Retinal pigment epithelial cell (primary cell): ENCODE measurements around the gene CEP44.
"Not testable (repeated sequence)": the region's sequence is repeated elsewhere in the genome, so short reads cannot be mapped to it uniquely, and the experiment has no call there.

Source experiments
- DNase-seq: peaks from one replicate; pipeline ENCODE4 v3.0.0-alpha.2; 2010; ENCODE audit warnings: low read depth
- H3K4me3 ChIP-seq: 2 replicates; pipeline ENCODE4 v1.5.1; 2011; ENCODE audit warnings: mild to moderate bottlenecking, low read length, control low read depth, moderate library complexity
- TF ChIP-seq, protein P1 (sequence below): conservative IDR thresholded peaks from 2 replicates; pipeline ENCODE4 v1.5.1; 2011; ENCODE audit warnings: low read depth, low read length, control low read depth, inconsistent platforms

Gene CEP44

DNA sequence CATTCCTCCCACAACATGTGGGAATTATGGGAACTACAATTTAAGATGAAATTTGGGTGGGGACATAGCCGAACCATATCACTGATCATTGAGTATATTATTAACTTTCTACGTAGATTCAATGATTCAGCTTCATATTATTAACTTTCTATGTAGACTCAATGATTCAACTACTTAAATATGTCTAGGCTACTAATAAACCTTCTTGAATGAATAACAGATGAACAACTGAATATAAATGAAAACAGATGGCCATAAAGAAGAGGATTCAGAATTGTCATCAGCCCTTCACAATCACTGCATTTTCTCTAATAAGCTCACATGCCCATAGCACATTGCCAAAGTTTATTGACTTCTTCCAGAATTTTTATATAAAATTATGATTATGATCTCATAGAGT lies 57.0 kb downstream of the CEP44 start:
- no peak overlapping the region for H3K4me3 ChIP-seq
- DNase-seq, result no peak
- TF ChIP-seq, protein P1, sequence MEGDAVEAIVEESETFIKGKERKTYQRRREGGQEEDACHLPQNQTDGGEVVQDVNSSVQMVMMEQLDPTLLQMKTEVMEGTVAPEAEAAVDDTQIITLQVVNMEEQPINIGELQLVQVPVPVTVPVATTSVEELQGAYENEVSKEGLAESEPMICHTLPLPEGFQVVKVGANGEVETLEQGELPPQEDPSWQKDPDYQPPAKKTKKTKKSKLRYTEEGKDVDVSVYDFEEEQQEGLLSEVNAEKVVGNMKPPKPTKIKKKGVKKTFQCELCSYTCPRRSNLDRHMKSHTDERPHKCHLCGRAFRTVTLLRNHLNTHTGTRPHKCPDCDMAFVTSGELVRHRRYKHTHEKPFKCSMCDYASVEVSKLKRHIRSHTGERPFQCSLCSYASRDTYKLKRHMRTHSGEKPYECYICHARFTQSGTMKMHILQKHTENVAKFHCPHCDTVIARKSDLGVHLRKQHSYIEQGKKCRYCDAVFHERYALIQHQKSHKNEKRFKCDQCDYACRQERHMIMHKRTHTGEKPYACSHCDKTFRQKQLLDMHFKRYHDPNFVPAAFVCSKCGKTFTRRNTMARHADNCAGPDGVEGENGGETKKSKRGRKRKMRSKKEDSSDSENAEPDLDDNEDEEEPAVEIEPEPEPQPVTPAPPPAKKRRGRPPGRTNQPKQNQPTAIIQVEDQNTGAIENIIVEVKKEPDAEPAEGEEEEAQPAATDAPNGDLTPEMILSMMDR, result no peak

DNA sequence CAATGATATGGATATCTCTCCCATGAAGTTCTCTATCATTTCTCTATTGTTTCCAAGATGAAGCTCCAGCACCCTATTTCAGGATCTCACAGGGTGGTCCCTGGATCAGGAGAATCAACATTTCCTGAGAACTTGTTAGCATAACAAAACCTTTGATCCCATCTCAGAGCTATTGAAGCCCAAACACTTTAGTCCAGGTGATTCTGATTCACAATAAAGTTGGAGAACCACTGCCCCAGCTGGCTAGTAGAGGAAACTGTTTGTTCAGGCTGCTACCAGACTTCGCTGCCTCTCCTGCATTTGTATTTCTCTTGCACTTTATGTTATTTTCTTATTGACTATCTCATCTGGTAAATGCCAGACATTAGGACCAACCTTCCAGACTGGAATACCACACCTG lies 65.4 kb downstream of the CEP44 start:
- H3K4me3 ChIP-seq, result no peak overlapping the region
- no peak for DNase-seq
- TF ChIP-seq, protein P1, result no peak

DNA sequence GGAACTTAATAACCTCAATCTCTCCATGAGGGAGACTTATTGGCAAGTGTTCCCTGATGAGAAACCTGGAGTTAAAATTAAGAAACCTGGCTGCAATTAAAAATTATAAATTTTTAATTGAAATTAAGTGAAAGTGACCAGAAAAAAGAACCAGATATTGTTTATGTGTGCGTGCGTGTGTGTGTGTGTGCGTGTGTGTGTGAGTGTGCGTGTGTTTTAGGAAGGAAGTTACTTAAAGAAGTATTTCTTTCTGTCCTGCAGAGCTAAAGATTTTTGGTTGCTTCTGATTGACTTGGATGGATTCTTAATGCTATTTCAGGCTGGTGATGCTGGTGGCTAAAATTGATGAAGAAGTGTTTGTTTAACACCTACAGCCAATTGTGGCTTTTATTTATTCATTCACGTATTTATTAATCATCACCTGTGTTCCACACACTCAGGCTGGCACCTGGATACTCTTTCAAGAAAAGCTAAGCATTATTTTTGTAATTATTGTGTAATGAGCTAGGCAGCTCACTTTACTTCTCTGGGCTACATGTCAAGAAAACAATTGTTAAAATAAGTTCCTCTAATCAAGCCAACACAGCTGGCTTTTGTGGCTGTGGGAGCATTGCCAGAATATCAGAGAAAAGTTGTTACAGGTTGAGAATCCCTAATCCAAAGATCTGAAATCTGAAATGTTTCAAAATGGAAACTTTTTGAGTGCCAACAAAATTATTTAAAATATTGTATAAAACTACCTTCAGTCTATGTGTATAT lies 68.5 kb downstream of the CEP44 start:
- H3K4me3 ChIP-seq, result no peak overlapping the region
- DNase-seq, result no peak
- TF ChIP-seq, protein P1, result no peak

DNA sequence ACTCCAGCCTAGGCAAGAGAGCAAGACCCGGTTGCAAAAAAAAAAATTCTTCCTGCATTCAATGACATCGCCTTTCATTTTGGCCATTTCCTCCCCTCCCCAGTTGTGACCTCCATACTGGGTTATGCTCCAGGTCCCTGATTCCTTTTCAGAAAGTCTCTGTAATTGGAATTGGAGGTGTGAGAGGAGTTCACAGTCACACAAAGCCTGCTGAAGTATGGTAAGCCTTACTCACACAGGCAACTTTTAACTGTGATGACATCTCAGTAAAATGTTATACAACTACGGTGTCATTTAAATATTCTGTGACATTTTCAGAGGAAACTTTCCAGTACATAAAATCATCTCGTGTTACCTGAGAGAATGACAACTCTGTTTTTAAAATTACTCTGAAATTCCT lies 73.6 kb downstream of the CEP44 start:
- H3K4me3 ChIP-seq, result no peak overlapping the region
- no peak for DNase-seq
- TF ChIP-seq, protein P1, result no peak

DNA sequence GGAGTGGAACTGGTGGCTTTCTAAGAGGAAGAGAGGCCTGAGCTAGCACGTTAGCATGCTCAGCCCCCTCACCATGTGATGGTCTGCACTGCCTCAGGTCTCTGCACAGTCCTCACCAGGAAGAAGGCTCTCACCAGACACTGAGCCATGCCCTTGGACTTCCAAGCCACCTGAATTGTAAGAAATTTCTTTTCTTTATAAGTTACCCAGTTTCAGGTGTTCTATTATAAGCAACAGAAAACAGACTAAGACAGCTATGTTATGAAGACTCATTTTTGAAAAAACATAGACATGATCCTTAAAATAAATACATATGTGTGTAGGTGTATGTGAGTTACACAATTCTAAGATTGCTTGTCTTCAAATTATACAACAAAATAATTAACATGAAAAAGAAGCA lies 74.7 kb downstream of the CEP44 start:
- TF ChIP-seq, protein P1, result no peak
- H3K4me3 ChIP-seq, result no peak overlapping the region
- DNase-seq, result no peak

DNA sequence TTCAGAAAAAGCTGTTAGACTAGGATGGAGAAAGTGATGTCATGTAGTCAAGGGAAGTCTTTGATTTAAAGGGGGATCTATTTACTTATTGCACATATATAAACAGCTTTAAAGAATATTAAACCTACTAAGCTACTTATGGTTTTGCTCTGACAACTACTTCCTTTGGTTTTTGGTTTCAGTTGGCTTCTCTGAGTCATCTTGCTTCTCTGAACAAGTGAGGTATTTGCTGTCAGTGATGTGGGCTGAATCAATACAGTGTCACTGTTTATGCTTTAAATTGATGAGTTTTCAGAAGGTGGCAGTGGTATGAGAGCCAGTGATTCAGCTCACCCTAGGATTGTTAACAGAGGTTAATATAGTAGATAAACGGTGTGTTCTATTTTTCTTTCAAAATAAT lies 75.1 kb downstream of the CEP44 start:
- no peak for DNase-seq
- TF ChIP-seq, protein P1, result no peak
- no peak overlapping the region for H3K4me3 ChIP-seq

DNA sequence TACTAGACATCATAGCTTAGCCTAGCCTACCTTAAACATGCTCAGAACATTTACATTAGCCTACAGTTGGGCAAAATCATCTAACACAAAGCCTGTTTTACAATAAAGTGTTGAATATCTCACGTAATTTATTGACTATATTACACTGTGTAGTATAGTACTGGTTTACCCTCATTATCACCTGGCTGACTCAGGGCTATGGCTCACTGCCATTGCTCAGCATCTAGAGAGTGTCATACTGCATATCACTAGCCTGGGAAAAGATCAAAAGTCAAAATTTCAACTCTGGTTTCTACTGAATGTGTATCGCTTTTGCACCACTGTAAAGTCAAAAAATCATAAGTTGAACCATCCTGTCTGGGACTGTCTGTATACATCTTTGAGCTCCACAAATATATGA lies 78.6 kb downstream of the CEP44 start:
- TF ChIP-seq, protein P1, result no peak
- DNase-seq, result no peak

DNA sequence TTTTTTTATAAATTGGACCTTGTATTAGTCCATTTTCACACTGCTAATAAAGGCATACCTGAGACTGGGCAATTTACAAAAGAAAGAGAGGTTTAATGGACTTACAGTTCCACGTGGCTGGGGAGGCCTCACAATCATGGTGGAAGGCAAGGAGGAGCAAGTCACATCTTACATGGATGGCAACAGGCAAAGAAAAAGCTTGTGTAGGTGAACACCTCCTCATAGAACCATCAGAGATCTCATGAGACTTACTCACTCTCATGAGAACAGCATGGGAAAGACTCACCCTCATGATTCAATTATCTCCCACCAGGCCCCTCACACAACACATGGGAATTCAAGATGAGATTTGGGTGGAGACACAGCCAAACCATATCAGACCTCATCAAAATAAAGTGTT lies 80.1 kb downstream of the CEP44 start:
- H3K4me3 ChIP-seq, DNase-seq: not testable (repeated sequence)

More for the DNA sequence above, 78.6 kb downstream of the CEP44 start:
- no peak overlapping the region for H3K4me3 ChIP-seq
